HEK293 (cell line): Measurements from ENCODE around the gene ASCC1.

ENCODE experiments used
- AEBP2 ChIP-seq: fragments of 450-650 bp; formaldehyde crosslinking; IDR thresholded peaks from 2 replicates; pipeline ENCODE4 v1.5.1; 2016; ENCODE audit warnings: missing biosample characterization, missing genetic modification characterization, borderline replicate concordance
- CTCF ChIP-seq: fragments of 450-650 bp; formaldehyde crosslinking; IDR thresholded peaks from 2 replicates; pipeline ENCODE4 v1.5.1; 2016; ENCODE audit warnings: missing biosample characterization, missing genetic modification characterization
- HOXA7 ChIP-seq: sonication (generic); formaldehyde crosslinking; IDR thresholded peaks from 2 replicates; pipeline ENCODE4 v1.8.1; 2022; ENCODE audit warnings: missing genetic modification reagents, borderline replicate concordance
- HOXC10 ChIP-seq: sonication (generic); formaldehyde crosslinking; IDR thresholded peaks from 2 replicates; pipeline ENCODE4 v1.8.1; 2023; ENCODE audit warnings: mild to moderate bottlenecking, missing genetic modification reagents
- SCRT1 ChIP-seq: fragments of 450-650 bp; formaldehyde crosslinking; IDR thresholded peaks from 2 replicates; pipeline ENCODE4 v1.5.1; 2016; ENCODE audit warnings: missing biosample characterization, missing genetic modification characterization, borderline replicate concordance
- ZNF175 ChIP-seq: fragments of 450-650 bp; formaldehyde crosslinking; IDR thresholded peaks from 2 replicates; pipeline ENCODE4 v1.5.1; 2016; ENCODE audit warnings: missing biosample characterization, missing genetic modification characterization
- ZNF341 ChIP-seq: fragments of 450-650 bp; formaldehyde crosslinking; IDR thresholded peaks from 2 replicates; pipeline ENCODE4; 2016; ENCODE audit warnings: low read depth, missing biosample characterization, missing genetic modification characterization

GRCh38 chr10:72175149-72175548 is 40.9 kb downstream of the ASCC1 start:
- TF ChIP-seq ZNF341 (tag by site-specific recombination) (no peak), CTCF (tag by site-specific recombination) (no peak), AEBP2 (tag by site-specific recombination) (no peak), HOXA7 (no peak), HOXC10 (CRISPR knock-in tag) (no peak), ZNF175 (no peak), SCRT1 (tag by site-specific recombination) (no peak)
